ENCODE measurements around the gene INPP5D.

Gene INPP5D

DNA sequence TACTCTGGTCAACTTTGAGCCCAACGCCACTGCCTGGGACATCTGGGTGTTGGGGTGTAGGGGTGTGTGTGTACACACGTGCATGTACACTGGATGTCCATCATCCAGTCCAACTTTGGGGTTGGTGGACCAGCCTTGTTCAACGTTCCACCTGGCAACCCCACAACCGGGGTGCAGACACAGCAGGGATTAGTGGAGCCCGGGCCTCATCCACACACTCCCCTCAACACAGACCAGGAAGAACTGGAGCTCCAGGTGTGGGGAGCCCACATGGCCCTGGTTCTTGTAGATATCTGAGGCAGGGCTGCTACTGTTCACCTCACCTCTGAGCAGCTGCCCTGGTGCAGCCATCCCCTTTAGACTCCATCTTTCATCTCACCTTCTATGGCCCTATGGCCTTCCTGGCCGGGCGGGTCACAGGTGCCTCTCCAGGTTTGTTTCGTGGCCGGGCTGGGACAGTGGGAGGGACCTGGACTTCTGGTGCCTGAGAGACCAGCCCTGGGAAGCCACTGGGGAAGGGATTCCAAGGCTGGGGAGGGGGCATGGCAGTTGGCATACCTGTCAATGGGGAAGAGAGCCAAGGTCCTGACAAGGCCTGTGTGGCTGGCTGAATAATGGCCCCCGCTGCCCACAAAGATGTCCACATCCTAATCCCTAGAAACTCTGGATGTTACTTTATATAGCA is 20.2 kb upstream of the INPP5D start:
- Histone ChIP-seq H3K36me3 (no peaks in the 10 kb centered on the region), H3K27me3 (ENCODE audit: insufficient read depth, low read depth, severe bottlenecking) (no peaks in the 10 kb centered on the region), H3K27ac (no peak overlapping the region), H3K4me3 (ENCODE audit: low read depth, low read length) (no peak overlapping the region), H3K9me3 (ENCODE audit: severe bottlenecking) (no peaks in the 10 kb centered on the region)
- DNase-seq, result no peak
- TF ChIP-seq, protein P1, sequence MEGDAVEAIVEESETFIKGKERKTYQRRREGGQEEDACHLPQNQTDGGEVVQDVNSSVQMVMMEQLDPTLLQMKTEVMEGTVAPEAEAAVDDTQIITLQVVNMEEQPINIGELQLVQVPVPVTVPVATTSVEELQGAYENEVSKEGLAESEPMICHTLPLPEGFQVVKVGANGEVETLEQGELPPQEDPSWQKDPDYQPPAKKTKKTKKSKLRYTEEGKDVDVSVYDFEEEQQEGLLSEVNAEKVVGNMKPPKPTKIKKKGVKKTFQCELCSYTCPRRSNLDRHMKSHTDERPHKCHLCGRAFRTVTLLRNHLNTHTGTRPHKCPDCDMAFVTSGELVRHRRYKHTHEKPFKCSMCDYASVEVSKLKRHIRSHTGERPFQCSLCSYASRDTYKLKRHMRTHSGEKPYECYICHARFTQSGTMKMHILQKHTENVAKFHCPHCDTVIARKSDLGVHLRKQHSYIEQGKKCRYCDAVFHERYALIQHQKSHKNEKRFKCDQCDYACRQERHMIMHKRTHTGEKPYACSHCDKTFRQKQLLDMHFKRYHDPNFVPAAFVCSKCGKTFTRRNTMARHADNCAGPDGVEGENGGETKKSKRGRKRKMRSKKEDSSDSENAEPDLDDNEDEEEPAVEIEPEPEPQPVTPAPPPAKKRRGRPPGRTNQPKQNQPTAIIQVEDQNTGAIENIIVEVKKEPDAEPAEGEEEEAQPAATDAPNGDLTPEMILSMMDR (IDR thresholded peaks at IDR 0.05; ENCODE audit: low read depth, low read length), result no peak

DNA sequence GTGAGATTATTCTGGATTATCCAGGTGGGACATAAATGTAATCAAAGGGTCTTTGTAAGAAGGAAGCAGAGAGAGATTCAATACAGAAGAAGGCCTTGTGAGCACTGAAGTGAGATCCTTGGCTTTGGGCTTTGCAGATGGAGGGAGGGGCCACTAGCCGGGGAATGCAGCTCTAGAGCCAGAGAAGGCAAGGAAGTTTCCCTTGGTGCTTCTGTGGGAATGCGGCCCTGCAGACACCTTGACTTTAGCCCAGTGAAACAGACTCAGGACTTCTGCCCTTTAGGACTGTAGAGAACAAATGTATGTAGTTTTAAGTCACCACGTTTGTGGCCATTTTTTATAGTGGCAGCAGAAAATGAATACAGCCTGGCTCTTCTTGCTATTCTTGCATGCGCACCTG is 19.6 kb upstream of the INPP5D start:
- Histone ChIP-seq H3K4me3 (ENCODE audit: low read depth, low read length) (no peak overlapping the region), H3K27ac (no peak overlapping the region), H3K9me3 (ENCODE audit: severe bottlenecking) (no peaks in the 10 kb centered on the region), H3K27me3 (ENCODE audit: insufficient read depth, low read depth, severe bottlenecking) (no peaks in the 10 kb centered on the region), H3K36me3 (no peaks in the 10 kb centered on the region)
- no peak for DNase-seq
- TF ChIP-seq, protein P1 (IDR thresholded peaks at IDR 0.05; ENCODE audit: low read depth, low read length), result no peak

GRCh38 chr2:233041722-233042323 is 18.3 kb upstream of the INPP5D start:
- Histone ChIP-seq H3K27me3 (ENCODE audit: insufficient read depth, low read depth, severe bottlenecking) (no peaks in the 10 kb centered on the region), H3K9me3 (ENCODE audit: severe bottlenecking) (no peaks in the 10 kb centered on the region), H3K4me3 (ENCODE audit: low read depth, low read length) (no peak overlapping the region), H3K27ac (no peak overlapping the region), H3K36me3 (no peaks in the 10 kb centered on the region)
- DNase-seq, result no peak
- TF ChIP-seq, protein P1 (IDR thresholded peaks at IDR 0.05; ENCODE audit: low read depth, low read length), result no peak

- Histone ChIP-seq H3K27ac (no peak overlapping the region), H3K9me3 (ENCODE audit: severe bottlenecking) (no peaks in the 10 kb centered on the region), H3K4me3 (ENCODE audit: low read depth, low read length) (no peak overlapping the region), H3K36me3 (no peaks in the 10 kb centered on the region), H3K27me3 (ENCODE audit: insufficient read depth, low read depth, severe bottlenecking) (no peaks in the 10 kb centered on the region)
- no peak for DNase-seq
- TF ChIP-seq, protein P1 (IDR thresholded peaks at IDR 0.05; ENCODE audit: low read depth, low read length), result no peak
These were observed 17.6 kb upstream of the INPP5D start for GRCh38 chr2:233042549-233042948.

- no peaks in the 10 kb centered on the region for H3K36me3 ChIP-seq
- DNase-seq, result no peak
- TF ChIP-seq, protein P1 (IDR thresholded peaks at IDR 0.05; ENCODE audit: low read depth, low read length), result no peak
- H3K27ac ChIP-seq, result no peak overlapping the region
- H3K27me3 ChIP-seq (ENCODE audit: insufficient read depth, low read depth, severe bottlenecking), result no peaks in the 10 kb centered on the region
- H3K9me3 ChIP-seq (ENCODE audit: severe bottlenecking), result no peaks in the 10 kb centered on the region
- no peak overlapping the region for H3K4me3 ChIP-seq (ENCODE audit: low read depth, low read length)
These were observed 15.1 kb upstream of the INPP5D start for GRCh38 chr2:233044974-233045605.

All from WERI-Rb-1 (cell line).